Smooth muscle cell (in vitro differentiated cells): ENCODE data around the gene ADGRB3. TPM values are rescaled to one million over a fixed set of nuclear protein-coding genes. Genes with fewer than 3 reads are reported as not detected.
"Not testable (repeated sequence)": the region's sequence is repeated elsewhere in the genome, so short reads cannot be mapped to it uniquely, and the experiment has no call there.

Experiments used
- DNase-seq: peaks from one replicate; lab custom pipeline; 2025; ENCODE audit not compliant: unreplicated experiment; lab: John Stamatoyannopoulos, UW
- H2AFZ ChIP-seq: fragments of 200-600 bp; sonication (generic); 2 replicates; pipeline ENCODE4 v1.6.0; 2016; ENCODE audit warnings: antibody characterized with exemption, low read depth, mild to moderate bottlenecking
- H3F3A ChIP-seq: fragments of 200-600 bp; sonication (generic); 2 replicates; pipeline ENCODE4 v1.6.0; 2017; ENCODE audit warnings: antibody characterized with exemption, low read depth
- H3K27ac ChIP-seq: fragments of 200-600 bp; sonication (generic); 2 replicates; pipeline ENCODE4 v1.5.1; 2016; ENCODE audit warnings: low read depth, mild to moderate bottlenecking
- H3K27me3 ChIP-seq: fragments of 200-600 bp; sonication (generic); 2 replicates; pipeline ENCODE4 v1.6.1; 2016; ENCODE audit warnings: low read depth, mild to moderate bottlenecking
- H3K36me3 ChIP-seq: fragments of 200-600 bp; sonication (generic); 2 replicates; pipeline ENCODE4 v1.5.1; 2016; ENCODE audit warnings: low read depth
- H3K4me1 ChIP-seq: fragments of 200-600 bp; sonication (generic); 2 replicates; pipeline ENCODE4 v1.5.1; 2016; ENCODE audit warnings: low read depth
- H3K4me2 ChIP-seq: fragments of 200-600 bp; sonication (generic); 2 replicates; pipeline ENCODE4 v1.6.0; 2016; ENCODE audit warnings: mild to moderate bottlenecking
- H3K4me3 ChIP-seq: fragments of 200-600 bp; sonication (generic); 2 replicates; pipeline ENCODE4 v1.5.1; 2016; ENCODE audit warnings: mild to moderate bottlenecking
- H3K79me2 ChIP-seq: fragments of 200-600 bp; sonication (generic); 2 replicates; pipeline ENCODE4 v1.6.0; 2016; ENCODE audit warnings: low read depth, mild to moderate bottlenecking
- H3K9ac ChIP-seq: fragments of 200-600 bp; sonication (generic); 2 replicates; pipeline ENCODE4 v1.6.0; 2016; ENCODE audit warnings: low read depth
- H3K9me3 ChIP-seq: fragments of 200-600 bp; sonication (generic); replicated peaks from 2 replicates; pipeline ENCODE4 v1.5.1; 2016; ENCODE audit warnings: low read depth
- H4K20me1 ChIP-seq: fragments of 200-600 bp; sonication (generic); 2 replicates; pipeline ENCODE4 v1.6.0; 2016; ENCODE audit warnings: low read depth
- CTCF ChIP-seq: fragments of 200-600 bp; sonication (generic); IDR thresholded peaks from 2 replicates; pipeline ENCODE4 v1.5.1; 2017; ENCODE audit warnings: borderline replicate concordance, mild to moderate bottlenecking, antibody characterized with exemption; ENCODE audit not compliant: insufficient read depth, poor library complexity, severe bottlenecking
- WGBS: methylation state at CpG from one replicate; pipeline ENCODE4 v1.1.7; 2016; ENCODE audit warnings: low lambda C conversion rate; 5-methylcytosine and 5-hydroxymethylcytosine counted together
- polyA plus RNA-seq: library from polyadenylated mRNA; unstranded; fragments of >200 nt; fragmentation: Nextera tagmentation; extraction: Ambion mirVana; gene quantifications from 2 replicates; pipeline ENCODE4 v1.2.1, GENCODE V29; 2016
- total RNA-seq: library from RNA; depleted of rRNA; stranded (reverse); fragments of >200 nt; gene quantifications from 2 replicates; pipeline ENCODE4 v1.2.3, GENCODE V29; 2014

ADGRB3 gene
- total and polyA plus RNA-seq, 2 experiments from 2014 or later, result 0.34 to 0.63 TPM

GRCh38 chr6:68880050-68880813 is 245.2 kb downstream of the ADGRB3 start:
- Histone ChIP-seq H4K20me1 (no peaks in the 10 kb centered on the region), H3K4me1 (no peaks in the 10 kb centered on the region), H3K79me2 (no peaks in the 10 kb centered on the region), H3F3A (no peaks in the 10 kb centered on the region), H3K4me2 (no peak overlapping the region), H2AFZ (no peak overlapping the region), H3K9me3 (no peaks in the 10 kb centered on the region), H3K4me3 (no peak overlapping the region), H3K9ac (no peak overlapping the region), H3K27ac (no peak overlapping the region), H3K36me3 (no peaks in the 10 kb centered on the region), H3K27me3 (no peaks in the 10 kb centered on the region)
- WGBS, result 27% methylated on average over 4 of the region's 4 CpGs
- TF ChIP-seq CTCF, result no peak
- no peak for DNase-seq

GRCh38 chr6:68883325-68883724 is 248.2 kb downstream of the ADGRB3 start:
- H3K4me1 ChIP-seq, H3K27ac ChIP-seq, H3K36me3 ChIP-seq, H2AFZ ChIP-seq, H3K27me3 ChIP-seq, H3K9me3 ChIP-seq, H3K79me2 ChIP-seq, H3K9ac ChIP-seq, H3F3A ChIP-seq, H4K20me1 ChIP-seq, H3K4me3 ChIP-seq, H3K4me2 ChIP-seq, DNase-seq: not testable (repeated sequence)
- WGBS, result 45% methylated on average over 9 of the region's 9 CpGs

GRCh38 chr6:68891419-68891818 is 256.3 kb downstream of the ADGRB3 start:
- Histone ChIP-seq H3K4me3 (no peak overlapping the region), H3K79me2 (no peaks in the 10 kb centered on the region), H4K20me1 (no peaks in the 10 kb centered on the region), H2AFZ (no peak overlapping the region), H3K4me2 (no peak overlapping the region), H3K27ac (no peak overlapping the region), H3K9me3 (no peaks in the 10 kb centered on the region), H3K4me1 (no peaks in the 10 kb centered on the region), H3K36me3 (no peaks in the 10 kb centered on the region), H3K9ac (no peak overlapping the region), H3F3A (no peaks in the 10 kb centered on the region), H3K27me3 (no peaks in the 10 kb centered on the region)
- TF ChIP-seq CTCF, result no peak
- DNase-seq, result no peak

- WGBS, result 88% methylated on average over 3 of the region's 3 CpGs
Measured at GRCh38 chr6:68892452-68892851, 257.4 kb downstream of the ADGRB3 start.

More at GRCh38 chr6:68892452-68892851, 257.4 kb downstream of the ADGRB3 start:
- Histone ChIP-seq H3K4me2 (no peak overlapping the region), H3K9ac (no peak overlapping the region), H3F3A (no peaks in the 10 kb centered on the region), H3K36me3 (no peaks in the 10 kb centered on the region), H3K27me3 (no peaks in the 10 kb centered on the region), H3K4me3 (no peak overlapping the region), H3K27ac (no peak overlapping the region), H4K20me1 (no peaks in the 10 kb centered on the region), H3K79me2 (no peaks in the 10 kb centered on the region), H3K9me3 (no peaks in the 10 kb centered on the region), H3K4me1 (no peaks in the 10 kb centered on the region), H2AFZ (no peak overlapping the region)
- DNase-seq, result no peak
- TF ChIP-seq CTCF, result no peak
